ENCODE measurements around the gene CD63.
A peak's percentile ranks its signal among the peaks of the same experiment; 100 is the strongest.

CD63 gene

GRCh38 chr12:55686366-55687010, 42.3 kb downstream of the CD63 start:
- no peak for DNase-seq (ENCODE audit: low read depth)

- DNase-seq (ENCODE audit: low read depth): no peak
These were observed 43.1 kb downstream of the CD63 start for GRCh38 chr12:55685671-55686070.

- no peak for DNase-seq (ENCODE audit: low read depth)
These were observed 43.9 kb downstream of the CD63 start for GRCh38 chr12:55684761-55685370.

GRCh38 chr12:55683676-55684075, 45.1 kb downstream of the CD63 start:
- DNase-seq (ENCODE audit: low read depth): no peak

- no peak for DNase-seq (ENCODE audit: low read depth)
These were observed 46.6 kb downstream of the CD63 start for GRCh38 chr12:55682087-55682796.

- DNase-seq (ENCODE audit: low read depth): peak; percentile 13
These were observed 47.4 kb downstream of the CD63 start for GRCh38 chr12:55681142-55682077.

GRCh38 chr12:55679691-55680090, 49.1 kb downstream of the CD63 start:
- no peak for DNase-seq (ENCODE audit: low read depth)

GRCh38 chr12:55676707-55677106, 52.1 kb downstream of the CD63 start:
- DNase-seq (ENCODE audit: low read depth): no peak

- DNase-seq (ENCODE audit: low read depth): no peak
These were observed 53.1 kb downstream of the CD63 start for GRCh38 chr12:55675666-55676065.

Measured in non-pigmented ciliary epithelial cell (primary cell).